RCC 7860 (cell line): ENCODE measurements around the gene SLC25A5.
"Not testable (repeated sequence)": the region's sequence is repeated elsewhere in the genome, so short reads cannot be mapped to it uniquely, and the experiment has no call there.

Experiments
- DNase-seq: peaks from one replicate; pipeline ENCODE4 v3.0.0-alpha.2; 2015; ENCODE audit warnings: low spot score
- FAIRE-seq: peaks from 2 replicates; lab custom pipeline; 2012; peaks lifted over from hg19 to GRCh38; lab: Jason Lieb, UNC

Gene SLC25A5

GRCh38 chrX:119502727-119503483, 34.7 kb downstream of the SLC25A5 start:
- FAIRE-seq (no peak), DNase-seq (no peak)

- FAIRE-seq (no peak), DNase-seq (peak; percentile 47)
These were observed 35.2 kb downstream of the SLC25A5 start for GRCh38 chrX:119503484-119503861.

GRCh38 chrX:119505145-119505544, 36.9 kb downstream of the SLC25A5 start:
- not testable (repeated sequence) for FAIRE-seq, DNase-seq

- DNase-seq (no peak), FAIRE-seq (no peak)
These were observed 37.7 kb downstream of the SLC25A5 start for GRCh38 chrX:119505945-119506344.

- DNase-seq (no peak), FAIRE-seq (no peak)
These were observed 39.0 kb downstream of the SLC25A5 start for GRCh38 chrX:119507206-119507605.

- FAIRE-seq, result peak; percentile 7
- peak; percentile 45 for DNase-seq
These were observed 44.0 kb downstream of the SLC25A5 start for GRCh38 chrX:119512146-119512800.

- peak; percentile 23 for FAIRE-seq
- DNase-seq, result peak; percentile 49
These were observed 48.0 kb downstream of the SLC25A5 start for GRCh38 chrX:119516157-119516702.

GRCh38 chrX:119518371-119518770, 50.1 kb downstream of the SLC25A5 start:
- DNase-seq, result no peak
- no peak for FAIRE-seq
